ENCODE data around the gene TRAPPC5.

Gene TRAPPC5

DNA sequence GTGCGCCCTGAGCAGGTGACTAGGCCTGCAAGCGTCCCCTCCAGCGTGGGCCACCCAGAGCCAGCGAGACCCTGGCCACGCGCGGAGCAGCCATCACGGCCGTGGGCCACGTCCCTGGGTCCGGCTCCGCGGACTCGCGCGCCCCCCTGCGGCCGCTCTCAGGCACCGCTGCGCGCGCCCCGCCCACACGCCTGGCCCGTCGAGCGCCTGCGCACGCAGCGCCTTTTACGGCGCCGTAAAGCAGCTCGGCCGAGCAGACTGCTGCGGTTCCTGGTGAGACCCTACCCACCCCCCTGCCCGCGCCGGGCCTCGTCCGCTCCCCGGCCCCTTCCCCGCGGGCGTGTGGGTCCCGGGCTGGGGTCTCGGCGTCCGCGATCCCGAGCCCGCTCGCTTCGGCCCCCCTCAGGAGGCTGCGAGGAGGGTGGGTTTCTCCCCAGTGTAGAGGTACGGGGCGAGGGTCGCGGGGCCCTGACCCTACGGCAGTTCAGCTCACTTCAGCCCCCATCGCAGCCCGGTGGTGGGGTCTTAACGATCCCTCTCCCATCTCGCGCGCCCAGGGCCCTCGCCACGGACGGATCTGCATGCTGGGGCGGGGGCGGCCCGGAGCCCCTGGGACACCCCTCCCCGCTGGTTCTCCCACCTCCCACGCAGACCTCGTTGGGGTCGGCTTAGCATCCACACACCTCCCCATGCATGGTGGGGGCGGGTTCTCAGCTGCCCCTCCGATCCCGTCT, at the start of gene TRAPPC5:
TSS of gene TRAPPC5 (plus strand) at position 228 of the 734 bp plus-strand sequence. CDS start 1,421 bp downstream, outside the sequence.
- H3K4me3 ChIP-seq (ENCODE audit: low read depth, low read length), result peak within 1 kb of the TSS; percentile 99
- TF ChIP-seq, protein P1, sequence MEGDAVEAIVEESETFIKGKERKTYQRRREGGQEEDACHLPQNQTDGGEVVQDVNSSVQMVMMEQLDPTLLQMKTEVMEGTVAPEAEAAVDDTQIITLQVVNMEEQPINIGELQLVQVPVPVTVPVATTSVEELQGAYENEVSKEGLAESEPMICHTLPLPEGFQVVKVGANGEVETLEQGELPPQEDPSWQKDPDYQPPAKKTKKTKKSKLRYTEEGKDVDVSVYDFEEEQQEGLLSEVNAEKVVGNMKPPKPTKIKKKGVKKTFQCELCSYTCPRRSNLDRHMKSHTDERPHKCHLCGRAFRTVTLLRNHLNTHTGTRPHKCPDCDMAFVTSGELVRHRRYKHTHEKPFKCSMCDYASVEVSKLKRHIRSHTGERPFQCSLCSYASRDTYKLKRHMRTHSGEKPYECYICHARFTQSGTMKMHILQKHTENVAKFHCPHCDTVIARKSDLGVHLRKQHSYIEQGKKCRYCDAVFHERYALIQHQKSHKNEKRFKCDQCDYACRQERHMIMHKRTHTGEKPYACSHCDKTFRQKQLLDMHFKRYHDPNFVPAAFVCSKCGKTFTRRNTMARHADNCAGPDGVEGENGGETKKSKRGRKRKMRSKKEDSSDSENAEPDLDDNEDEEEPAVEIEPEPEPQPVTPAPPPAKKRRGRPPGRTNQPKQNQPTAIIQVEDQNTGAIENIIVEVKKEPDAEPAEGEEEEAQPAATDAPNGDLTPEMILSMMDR (IDR thresholded peaks at IDR 0.05; ENCODE audit: borderline replicate concordance, insufficient read depth, low read depth, low read length), result peak; percentile 98

DNA sequence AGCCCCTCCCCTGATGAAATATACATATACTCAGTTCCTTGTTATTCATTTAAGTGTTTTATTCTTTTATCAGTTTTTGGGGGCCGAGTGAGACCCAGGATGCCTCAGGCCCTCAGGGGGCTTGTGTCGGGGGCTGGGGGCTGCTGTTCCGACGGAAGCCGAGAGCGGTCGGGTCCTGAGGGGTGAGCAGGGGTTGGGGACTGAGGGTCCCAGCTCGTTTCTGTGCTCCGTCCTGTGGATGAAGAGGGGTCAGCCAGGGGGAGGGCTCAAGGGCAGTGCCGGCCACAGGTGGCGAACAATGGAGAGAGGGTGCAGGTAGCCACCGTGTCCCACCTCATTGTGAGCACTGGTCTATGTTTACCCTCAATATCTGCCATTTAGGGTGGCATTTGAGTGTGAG, 49.1 kb upstream of the TRAPPC5 start:
- H3K4me3 ChIP-seq (ENCODE audit: low read depth, low read length), result no peak overlapping the region
- TF ChIP-seq, protein P1 (IDR thresholded peaks at IDR 0.05; ENCODE audit: borderline replicate concordance, insufficient read depth, low read depth, low read length), result no peak

DNA sequence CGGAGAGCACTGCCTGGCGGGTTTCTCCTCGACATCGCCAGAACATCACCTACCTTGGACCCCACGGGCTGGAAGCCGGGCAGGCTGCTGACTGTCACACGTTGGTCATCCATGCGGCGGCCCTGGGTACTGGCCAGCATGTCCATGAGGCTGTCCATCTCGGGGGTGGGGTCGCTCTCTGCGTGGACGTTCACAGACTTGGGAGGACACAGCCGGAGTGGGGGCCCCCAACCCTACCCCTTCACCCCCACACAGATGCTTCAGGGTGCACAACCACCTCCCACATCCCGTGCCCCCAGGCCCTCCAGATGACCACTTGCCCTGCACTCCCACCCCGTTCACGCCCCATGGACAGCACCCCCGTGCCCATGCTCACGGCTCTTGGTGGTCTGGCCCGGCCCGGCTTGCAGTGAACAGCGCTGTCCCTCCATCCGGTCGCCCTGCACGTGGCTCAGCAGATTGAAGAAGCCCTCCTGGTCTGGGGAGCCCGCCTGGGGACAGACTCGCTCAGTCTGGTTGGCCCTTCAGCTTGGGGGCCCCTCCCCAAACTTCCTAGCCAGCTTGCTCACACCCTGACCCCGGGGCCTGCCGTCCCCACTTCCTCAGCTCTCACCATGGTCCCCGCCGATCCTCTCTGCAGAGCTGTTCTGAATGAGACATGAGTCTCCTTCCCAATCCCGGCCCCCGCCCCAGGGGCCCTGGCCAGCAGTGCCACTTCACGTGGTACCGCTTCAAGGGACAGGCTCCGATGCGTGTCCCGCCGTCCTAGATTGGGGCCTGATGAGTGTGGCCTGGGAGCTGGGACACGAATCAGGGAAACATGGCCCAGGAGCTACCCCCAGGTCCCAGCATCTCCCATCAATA, 48.1 kb upstream of the TRAPPC5 start:
- no peak overlapping the region for H3K4me3 ChIP-seq (ENCODE audit: low read depth, low read length)
- TF ChIP-seq, protein P1 (IDR thresholded peaks at IDR 0.05; ENCODE audit: borderline replicate concordance, insufficient read depth, low read depth, low read length), result no peak

DNA sequence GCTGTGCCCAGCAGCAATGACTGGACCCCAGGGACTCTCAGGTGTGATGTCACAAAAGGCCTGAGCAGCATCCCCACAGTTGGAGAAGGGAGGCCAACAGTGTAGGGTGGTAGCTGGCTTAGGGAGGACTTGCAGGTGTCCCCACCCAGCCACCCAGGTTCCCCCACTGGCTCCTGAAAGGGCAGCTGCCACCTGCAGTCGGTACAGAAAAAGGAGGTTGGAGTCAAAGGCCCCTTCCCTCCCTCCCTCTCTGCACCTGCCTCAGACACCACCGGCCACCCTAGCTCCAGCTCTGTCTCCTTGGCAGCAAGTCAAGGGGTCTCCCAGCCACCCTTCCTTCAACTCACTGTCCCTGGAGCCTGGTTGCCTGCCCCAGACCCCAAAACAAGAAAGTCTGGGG, 46.9 kb upstream of the TRAPPC5 start, which contains the start of gene PCP2:
TSS of gene PCP2 (minus strand) at position 22 of the 400 bp plus-strand sequence. CDS start 262 bp downstream, outside the sequence.
- TF ChIP-seq, protein P1 (IDR thresholded peaks at IDR 0.05; ENCODE audit: borderline replicate concordance, insufficient read depth, low read depth, low read length), result no peak
- H3K4me3 ChIP-seq (ENCODE audit: low read depth, low read length), result no peak within 1 kb of the TSS

DNA sequence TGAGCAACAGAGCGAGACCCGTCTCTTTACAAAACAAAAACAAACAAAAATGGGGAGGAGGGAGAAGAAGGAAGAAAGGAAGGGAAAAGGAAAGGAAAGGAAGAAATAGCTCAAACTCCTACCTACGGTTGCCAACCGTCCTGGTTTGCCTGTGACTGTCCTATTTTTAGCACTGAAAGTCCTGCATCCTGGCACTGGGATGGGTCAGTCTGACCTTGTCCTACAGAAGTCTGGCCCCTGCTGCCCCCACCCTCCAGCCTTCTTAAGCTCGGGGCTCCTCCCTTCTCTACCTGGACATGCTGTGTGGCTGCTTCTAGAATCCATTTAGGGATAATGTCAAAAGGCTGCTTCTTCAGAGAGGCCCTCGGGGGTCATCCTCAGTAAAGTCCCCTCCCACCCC, 45.0 kb upstream of the TRAPPC5 start:
- TF ChIP-seq, protein P1 (IDR thresholded peaks at IDR 0.05; ENCODE audit: borderline replicate concordance, insufficient read depth, low read depth, low read length), result no peak
- H3K4me3 ChIP-seq (ENCODE audit: low read depth, low read length), result no peak overlapping the region

DNA sequence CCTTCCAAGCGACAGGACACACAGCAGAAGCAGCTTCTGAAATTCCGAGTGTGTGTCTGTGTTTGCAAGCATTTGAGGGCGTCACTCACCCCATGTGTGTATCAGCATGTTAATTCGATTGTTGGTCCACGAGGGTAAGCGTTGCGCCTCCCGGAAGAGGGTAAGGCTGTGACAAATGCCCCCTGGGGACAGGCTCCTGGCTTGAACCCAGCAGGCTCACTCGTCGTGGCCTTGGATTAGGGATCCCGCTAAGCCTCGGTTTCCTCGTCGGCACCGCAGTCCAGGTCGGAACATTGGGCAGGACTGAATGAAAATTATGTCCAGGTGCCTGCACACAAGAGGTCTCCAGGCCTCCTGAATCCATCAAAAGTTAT, 44.3 kb upstream of the TRAPPC5 start:
- no peak overlapping the region for H3K4me3 ChIP-seq (ENCODE audit: low read depth, low read length)
- TF ChIP-seq, protein P1 (IDR thresholded peaks at IDR 0.05; ENCODE audit: borderline replicate concordance, insufficient read depth, low read depth, low read length), result no peak
